Non-pigmented ciliary epithelial cell (primary cell): ENCODE results near the gene CHST1.
A peak's percentile ranks its signal among the peaks of the same experiment; 100 is the strongest.

Experiments used
- DNase-seq: peaks from one replicate; pipeline ENCODE4 v3.0.0-alpha.2; 2010; ENCODE audit warnings: low read depth

Gene CHST1

DNA sequence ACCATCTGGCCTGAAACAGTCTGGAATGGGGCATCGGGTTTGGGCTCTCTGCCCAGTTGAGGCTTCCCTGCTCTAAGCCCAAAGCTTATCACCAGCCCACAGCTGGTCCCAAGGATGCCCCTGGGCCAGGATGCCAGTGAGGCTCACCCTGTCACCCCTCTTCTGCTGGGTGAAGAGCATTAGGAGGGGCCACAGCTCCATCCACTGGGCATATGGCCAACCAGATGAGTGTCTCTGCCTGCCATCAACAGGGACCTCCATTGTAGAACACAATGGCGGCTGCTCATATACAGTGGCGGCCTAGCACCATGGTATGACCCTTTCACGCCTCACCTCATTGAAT, 5.6 kb downstream of the CHST1 start:
- no peak for DNase-seq

DNA sequence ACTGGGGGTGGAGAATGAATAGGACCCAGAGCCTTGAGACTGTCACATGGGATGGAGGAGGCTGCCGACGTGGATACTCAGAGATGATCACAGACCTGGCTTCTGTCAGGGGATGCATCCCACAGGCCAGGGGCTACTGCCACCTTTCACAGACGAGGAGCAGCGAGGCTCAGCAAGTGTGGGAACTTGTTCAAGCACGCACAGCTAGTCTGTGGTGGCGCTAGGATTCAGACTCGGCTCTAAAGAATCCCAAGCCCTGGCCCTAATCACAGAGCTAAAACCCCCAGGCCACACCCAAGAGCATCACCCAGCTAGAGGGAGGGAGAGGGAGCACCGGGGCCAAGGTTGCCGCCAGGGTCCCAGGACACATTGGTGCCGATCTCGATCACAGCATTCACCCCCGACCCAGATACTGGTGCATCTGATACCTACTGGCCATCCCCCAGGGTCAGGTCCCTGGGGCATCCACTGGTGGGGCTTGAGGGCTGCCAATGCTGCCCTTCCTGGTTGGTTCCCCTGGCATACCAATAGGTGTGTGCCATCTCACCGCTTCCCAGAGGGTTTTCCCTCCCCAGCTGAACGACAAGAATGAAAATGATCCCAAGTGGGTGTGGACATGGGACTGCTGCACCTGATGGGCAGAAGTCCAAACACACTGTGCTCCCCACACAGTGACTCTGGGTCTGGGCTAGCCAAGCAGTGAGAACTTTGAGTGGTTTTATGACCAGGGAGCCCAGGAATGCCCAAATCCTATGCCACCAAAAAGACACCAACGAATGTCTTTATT, 6.2 kb downstream of the CHST1 start:
- DNase-seq: no peak

DNA sequence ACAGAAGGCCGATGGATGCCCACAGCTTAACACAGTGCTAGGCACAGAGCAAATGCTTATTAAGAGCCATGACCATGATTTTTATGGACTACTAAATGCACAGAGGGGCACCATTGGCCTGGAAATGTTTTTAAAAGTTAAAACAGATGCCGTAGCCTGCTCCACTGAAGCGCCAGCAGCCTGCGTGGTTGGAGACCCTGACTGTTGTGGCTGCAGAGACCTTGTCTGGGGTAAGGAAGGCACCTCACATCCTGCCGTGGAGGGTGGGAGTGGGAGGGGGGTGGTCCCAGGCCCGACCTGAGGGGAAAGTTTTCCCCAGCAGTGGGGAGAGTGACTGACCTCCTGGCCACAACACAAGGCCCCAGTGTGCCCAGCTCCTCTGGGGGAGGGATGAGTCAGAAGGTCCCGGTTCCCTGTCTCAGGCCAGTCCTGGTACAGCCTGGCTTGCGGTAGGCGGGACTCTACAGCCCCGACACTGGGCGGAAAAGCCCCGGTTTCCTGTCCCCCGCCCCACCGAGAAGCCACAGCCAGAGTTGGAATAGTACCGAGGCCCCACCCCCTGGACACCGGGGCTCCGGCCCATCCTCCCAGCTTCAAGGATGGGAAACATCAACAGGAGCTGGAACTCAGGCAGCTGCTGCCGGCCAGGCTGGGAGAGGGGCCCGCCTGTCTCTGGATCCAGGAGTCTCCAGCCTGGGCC, 7.0 kb downstream of the CHST1 start:
- DNase-seq: peak; percentile 20

DNA sequence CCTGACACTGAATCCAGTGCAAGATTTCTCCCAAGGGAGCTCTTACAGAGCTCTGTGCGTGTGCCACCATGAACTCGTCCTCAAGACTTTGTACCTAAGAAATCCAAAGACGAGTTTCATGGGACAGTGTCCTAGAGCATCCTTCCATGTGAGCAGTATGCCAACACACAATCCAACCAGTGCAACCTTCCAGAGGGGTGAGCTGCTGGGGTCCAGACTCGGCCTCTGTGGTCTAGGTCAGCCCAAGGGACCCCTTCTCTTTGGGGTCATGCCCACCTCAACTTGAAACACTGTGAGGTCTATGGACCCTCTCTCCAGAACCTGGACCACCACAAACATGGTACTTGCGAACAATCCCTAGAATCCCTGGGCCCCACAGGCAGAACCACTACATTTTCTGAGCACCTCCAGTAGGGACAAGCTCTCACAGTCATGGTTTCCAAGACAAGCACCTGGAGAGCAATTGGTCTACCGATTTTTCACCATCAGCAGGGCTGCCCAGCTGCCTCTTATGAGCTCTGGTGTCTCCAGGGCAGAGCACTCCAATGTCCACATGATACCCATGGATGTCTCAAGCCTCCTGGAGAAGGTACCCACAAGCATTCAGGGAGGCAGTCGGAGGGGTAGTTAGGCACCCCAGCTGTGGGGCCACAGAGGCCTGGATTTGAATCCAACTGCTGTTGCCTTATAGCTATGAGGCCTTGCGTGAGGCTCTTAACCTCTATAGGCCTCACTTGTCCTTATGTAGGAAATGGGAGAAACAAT, 7.7 kb downstream of the CHST1 start:
- DNase-seq: no peak

DNA sequence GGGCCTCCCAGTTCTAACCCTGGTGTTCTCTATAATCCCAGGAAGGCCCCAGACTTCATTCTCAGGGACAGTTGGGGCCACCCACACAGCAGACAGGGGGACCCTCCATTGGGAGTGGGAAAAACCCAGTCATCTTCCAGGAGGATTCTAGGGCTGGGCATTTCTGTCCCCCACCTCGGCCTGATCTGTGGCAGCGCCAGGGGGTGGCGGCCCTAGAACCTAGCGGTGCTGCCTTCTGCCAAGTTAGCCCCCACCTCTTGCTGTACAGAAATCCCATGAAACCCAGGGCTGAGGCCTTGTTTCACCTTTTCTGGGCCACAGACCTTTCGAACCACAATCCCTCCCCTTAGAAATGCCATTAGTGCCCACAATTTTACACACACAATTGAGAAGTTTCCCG, 9.6 kb downstream of the CHST1 start:
- no peak for DNase-seq

DNA sequence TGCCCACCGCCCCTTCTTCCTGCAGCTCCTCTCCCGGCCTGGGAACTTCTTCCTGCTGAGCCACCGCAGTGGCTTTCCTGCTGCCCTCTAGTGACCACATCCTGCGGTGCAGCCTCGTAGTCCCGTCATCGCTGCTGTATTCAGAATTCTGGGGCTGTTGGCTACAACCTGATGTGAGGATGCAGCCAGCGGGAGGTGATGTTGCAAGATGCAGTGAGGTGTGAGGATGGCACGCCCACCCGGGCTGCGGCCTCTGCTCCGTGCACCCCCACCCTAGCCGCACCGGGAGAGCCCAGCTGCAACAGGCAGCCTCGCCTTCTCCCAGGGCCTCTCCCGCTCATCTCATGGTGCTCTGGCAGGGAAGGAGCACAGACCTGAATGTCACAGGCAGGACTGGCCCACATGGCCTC, 10.1 kb downstream of the CHST1 start:
- peak; percentile 32 for DNase-seq

DNA sequence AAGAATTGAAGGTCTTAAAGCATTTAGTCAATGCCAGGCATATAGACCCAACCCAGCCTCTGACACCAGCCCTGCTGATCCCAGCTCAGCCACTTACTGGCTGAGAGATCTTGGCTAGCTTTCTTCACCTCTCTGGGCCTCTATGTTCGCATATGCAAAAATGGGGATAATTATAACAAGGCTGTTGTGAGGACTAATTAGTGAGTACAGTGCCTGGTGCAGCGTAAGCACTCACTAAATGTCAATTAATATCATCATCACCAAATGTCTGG, 10.5 kb downstream of the CHST1 start:
- no peak for DNase-seq

DNA sequence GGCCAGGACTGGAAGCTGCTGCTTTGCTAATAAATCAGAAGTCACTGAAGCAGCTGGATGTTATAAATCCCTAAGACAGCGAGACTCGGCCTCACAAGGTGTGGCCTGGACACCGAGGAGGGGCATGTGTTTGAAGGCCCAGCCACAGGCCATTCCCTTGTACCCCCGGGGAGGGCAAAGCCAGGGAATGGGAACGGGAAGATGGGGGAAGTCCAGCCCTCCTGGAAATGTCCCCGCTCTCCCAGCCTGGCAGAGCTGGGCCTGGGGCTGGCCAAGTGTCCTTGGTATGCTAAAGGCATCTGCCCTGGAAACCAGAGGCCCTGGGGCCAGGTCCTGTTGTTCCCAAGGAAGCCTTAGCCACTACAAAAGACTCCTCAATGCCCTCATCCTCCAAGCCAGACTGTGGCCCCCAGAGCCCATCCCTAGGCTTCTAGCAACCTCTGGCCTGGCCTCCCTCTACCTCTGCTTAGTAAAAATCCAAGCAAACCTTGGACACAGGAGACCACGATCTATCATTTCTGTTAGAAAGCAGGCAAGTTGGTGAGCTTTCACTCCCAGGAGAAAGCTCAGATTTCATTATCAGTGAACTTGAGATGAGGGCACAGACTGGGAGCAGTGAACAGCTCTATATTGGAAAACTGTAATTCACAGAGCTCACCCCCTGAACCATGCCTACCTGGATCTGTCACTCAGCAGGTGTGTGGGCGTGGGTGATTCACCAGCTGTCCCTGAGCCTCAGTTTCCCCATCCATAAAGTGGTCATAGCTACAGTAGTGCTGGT, 11.0 kb downstream of the CHST1 start:
- no peak for DNase-seq

DNA sequence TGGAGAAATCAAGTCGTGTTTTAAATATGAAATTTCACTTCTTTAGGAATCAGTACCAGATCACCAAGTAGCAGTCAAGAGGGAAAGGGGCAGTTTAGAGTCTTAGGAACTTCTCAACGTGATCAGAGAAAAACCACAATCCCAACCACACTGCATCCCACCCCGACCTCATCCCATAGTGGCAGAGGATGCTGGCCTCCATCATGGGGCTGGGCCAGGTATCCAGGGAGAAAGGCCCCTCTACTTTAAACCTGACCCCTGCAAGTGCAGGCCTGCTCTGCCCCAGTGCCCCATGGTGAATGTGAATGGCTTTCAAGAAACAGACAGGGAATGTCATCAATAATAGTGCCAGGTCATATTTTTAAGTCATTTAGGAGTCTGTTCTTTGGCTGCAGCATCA, 12.1 kb downstream of the CHST1 start:
- no peak for DNase-seq

DNA sequence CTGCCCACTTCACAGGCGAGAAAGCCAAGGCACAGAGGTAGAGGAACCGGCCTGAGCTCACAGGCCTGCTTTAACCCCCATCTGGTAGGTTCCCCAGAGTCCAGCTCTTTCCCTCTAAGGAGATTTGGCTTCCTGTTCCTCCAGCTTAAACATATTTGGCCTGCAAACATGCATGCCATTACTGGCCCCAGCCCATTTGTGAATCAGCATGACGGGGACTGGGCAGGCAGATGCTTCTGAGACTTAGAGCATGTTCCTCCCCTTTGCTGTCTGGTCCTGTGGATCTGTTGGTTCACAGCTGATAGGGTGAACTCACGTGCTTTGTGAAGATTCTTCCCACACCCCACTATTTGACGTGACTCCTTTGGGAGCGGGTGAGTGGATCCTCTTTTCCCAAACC, 12.6 kb downstream of the CHST1 start:
- no peak for DNase-seq

DNA sequence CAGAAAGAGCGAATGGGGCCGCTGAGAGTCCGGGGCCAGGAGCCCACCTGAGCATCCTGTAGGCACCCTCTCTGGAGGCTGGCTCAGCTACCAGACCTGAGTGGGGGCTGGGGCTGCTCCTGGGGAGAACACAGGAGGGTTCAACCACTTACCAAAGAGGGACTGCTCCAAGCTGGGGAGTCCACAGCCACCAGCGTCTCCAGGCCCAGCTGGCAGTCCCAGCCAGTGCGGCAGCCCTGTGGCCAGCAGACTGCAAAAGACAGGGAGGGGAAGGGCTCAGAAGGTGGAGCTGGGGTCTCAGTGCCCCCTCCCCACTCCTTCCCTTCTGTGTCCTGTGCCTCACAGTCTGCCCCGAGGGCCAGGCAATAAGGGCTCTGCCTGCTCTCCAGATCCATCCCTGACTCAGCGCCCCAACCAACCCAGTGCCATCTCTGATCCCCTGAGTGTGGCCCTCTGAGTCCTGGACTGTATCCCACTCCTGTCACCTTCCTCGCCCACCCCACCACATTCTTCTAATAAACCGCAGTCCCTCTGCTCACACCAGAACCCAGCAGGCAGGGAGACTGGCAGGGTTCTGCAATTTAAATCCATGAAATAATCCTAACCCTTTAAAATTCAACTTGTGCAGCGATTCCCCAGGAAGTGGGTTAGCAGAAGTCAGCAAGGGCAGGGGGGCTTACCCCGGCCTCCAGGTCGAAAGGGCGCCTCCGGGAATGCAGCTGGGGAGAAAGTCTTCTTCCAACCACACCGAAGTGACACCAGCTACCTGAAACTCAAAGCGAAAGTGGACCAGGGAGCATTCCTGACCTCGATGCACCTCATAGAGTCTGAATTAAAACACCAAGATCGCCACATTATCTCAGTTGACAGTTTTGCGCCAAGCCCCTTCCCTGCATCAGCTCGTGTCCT, 13.3 kb downstream of the CHST1 start:
- DNase-seq: no peak

DNA sequence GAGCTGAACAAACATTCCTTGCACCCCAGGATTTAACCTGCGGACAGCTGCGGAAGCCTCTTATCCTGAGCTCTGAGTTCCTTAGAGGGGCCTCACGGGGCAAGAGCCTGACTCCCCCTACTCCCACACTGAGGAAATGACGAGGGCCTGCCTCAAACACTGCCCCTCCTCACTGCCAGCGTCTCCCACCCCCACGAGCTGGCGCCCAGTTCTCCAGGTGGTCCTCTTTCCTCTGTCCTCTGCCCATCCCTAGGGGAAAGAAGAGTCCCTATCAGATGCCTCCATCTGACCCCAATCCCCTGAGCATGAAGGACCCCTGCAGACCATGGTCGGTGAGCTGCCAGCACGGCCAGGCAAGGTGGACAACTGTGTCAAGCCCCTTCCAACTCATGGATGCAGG, 14.3 kb downstream of the CHST1 start:
- DNase-seq: no peak

DNA sequence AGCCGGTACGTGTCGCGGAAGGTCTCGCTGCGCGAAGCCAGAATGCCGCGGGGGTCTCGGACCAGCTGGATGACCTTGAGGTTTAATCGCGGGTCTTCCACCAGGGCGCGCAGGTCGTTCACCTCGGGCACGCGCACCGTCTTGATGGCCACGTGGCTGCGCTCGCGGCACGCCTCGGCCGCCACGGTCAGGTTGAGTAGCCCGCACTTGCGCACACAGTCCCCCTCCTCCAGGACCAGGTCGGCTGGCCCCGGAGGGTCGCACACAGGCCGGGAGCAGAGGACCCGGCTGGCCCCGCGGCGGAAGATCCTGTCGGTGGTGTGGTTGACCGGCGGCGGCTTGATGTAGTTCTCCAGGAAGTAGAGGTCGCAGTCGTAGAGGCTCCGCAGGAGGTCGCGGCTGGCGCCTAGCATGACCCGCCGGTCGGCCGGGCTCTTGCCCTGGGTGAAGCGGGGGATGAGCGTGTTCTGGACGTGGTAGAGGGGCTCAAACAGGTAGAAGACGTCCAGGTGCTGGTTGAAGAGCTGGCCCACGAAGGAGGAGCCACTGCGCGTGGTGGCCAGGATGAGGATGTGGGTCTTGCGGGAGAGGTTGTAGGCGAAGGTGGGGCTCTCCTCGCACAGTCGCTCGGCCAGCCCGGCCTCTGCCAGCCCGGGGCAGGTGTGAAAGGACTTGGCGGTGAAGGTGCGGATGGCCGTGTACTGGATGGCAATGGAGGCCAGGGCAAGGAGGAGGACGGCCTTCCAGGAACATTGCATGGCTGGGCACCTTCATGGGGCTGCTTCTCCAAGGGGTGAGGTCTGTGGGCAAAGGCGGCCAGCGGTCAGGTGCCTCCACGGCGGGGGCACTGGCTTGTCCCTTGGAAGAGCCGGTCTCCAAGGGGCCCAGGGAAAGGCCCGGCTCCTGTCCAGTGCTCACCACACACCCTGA, 15.0 kb downstream of the CHST1 start:
- no peak for DNase-seq

DNA sequence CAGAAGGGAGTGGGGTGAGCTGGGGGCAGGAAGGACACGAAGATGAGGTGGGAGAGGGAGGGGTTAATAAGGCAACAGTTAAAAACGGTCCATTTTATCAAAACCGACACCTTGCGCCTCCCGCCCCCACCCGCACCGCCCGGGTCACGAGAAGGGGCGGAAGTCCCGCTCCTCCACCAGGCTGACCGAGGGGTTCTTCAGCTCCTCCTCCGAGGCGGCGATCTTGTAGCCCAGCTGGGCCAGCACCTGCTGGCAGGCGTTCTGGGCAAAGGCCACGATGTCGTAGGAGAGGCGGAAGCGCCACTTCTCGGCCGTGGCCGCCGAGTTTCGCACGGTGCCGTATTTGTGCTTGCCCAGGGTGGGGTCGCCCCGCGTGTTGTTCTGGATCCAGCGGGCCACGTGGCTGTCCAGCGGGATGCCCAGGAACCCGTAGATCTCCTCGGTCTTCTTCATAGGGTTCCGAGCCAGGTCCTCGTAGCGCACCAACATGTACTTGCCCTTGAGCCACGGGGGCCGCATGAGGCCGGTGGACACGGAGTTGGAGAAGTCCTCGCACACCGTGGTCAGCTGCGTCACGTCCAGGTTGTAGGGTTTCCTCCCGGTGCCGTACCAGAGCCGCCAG, 15.8 kb downstream of the CHST1 start:
- DNase-seq: no peak

DNA sequence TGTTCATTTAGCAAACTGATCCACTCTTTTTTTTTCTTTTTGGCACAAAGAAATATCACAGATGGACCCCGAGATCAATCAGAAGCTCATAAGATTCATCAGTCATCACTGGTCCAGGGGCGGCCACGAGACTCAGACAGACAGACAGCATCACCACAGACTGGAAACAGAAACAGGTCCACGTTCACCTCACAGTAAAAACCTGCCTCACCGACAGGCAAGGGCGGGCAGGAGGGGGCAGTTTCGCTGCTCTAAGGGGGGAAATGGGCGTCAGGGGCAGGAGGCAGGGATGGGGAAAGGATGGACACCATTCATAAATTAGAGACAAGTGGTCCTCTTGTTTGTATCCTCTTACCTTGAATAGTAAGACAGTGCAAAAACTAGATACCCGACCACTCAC, 16.5 kb downstream of the CHST1 start:
- DNase-seq: no peak

DNA sequence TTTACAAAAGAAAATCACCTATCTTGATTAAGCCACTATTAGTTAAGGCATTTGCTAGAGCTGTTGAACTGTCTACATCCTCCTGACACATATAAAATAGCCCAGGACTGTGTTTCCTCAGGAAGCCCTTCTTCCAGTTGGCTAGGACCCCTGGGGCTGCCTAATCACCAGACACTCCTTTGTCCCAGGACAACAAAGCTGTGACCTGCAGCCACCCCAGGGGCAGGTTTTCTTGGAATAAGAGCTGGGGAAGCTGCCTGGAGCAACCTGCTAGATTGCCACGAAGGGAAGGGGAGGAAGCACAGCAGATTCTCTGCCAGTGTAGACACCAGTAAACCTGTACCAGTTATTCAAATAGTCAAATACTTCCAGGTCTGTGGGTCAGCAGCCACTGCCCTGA, 17.6 kb downstream of the CHST1 start:
- DNase-seq: no peak

DNA sequence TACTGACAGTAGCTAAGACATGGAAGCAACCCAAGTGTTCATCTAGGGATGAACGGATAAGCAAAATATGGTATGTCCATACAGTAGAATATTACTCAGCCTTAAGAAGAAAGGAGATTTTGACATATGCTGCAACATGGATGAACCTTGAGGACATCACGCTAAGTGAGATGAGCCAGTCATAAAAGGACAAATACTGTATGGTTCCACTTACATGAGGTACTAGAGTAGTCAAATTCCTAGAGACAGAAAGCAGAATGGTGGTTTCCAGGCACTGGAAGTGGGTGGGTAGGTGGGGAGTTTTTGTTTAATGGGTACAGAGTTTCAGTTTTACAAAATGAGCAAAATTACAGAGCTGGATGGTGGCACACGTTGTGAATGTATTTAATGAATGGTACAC, 18.1 kb downstream of the CHST1 start:
- no peak for DNase-seq

DNA sequence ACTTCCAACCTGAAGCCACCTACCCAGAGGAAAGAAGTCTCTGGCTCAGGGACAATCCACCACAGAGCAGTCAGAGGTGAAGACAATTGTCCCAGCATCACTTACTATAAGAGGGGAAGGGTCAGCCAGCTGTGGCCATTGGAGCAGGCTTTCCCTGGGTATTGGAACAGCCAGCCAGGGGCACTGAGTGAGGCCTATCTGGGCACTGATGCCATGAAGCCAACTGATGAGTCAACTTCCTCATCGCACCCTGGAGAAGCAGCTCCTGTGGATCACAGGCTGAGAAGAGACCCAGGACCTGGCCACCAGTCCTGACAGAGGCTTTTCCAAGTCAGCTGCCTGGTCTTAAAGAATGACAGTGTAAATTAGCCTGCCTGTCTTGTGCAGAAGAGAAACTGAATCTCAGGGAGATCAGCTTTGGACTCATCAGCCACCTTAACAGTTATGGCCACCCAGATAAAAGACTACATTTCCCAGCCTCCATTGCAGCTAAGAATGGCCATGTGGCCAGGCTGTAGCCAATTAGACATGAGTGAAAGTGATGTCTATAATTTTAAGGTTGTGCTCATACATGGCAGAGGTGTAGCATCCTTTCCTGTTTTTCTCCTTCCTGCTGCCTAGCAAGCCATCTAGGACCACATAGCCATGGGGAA, 19.0 kb downstream of the CHST1 start:
- no peak for DNase-seq
